SK-N-DZ (cell line): Measurements from ENCODE around the gene RIN2.

Experiments used
- DNase-seq: peaks from one replicate; pipeline ENCODE4 v3.0.0-alpha.2; 2015; ENCODE audit warnings: low spot score

The RIN2 gene

DNA sequence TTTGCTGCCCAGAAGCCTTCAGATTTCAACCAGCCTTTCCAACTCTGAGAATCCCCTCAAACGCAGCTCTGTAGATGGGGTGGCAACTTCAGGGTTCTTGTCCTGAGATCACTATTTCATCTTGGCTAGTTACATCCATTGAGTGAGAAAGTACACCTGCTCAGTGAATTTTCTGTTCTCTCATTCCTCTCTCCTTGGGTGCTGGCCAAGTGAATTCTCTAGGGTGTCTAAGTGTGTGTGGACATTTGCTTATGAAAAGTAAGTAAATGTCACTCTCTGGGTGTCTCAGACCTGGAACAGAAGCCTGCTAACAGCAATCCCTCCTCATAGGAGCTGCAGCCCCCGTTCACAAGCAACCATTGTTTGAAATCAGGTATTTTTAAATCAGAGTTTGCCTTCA lies 3.8 kb downstream of the RIN2 start:
- no peak for DNase-seq

GRCh38 chr20:19764207-19764606 lies 6.1 kb downstream of the RIN2 start:
- DNase-seq: no peak

- DNase-seq: no peak
Measured at GRCh38 chr20:19765266-19765665, 7.2 kb downstream of the RIN2 start.

GRCh38 chr20:19765913-19766312 lies 7.9 kb downstream of the RIN2 start:
- no peak for DNase-seq

GRCh38 chr20:19767070-19767469 lies 9.0 kb downstream of the RIN2 start:
- no peak for DNase-seq

DNA sequence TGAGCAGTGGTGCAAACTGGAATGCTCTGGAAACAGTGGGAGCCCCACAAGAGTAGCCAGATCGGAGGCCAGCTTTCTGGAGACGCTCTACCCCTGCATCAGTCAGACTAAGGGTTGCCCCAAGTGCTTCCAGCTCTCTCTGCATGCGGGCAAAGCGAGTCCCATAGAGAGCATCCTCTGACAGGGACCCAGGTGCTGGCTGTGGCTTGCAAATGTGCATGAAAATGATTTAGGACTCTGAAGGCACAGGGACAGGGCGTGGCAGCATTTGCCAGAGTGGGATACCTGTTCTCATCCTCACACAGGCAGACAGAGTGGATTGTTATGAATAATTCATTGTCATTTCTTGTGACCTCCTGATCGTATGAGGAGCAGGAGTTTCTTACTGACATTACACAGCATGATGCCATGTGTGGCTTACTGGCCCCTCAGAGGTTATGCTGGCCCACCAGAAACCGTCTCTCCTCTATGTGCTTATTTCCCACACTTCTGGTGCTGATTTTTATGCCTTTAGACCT lies 10.3 kb downstream of the RIN2 start:
- no peak for DNase-seq

- no peak for DNase-seq
Measured at GRCh38 chr20:19769507-19769906, 11.4 kb downstream of the RIN2 start.

DNA sequence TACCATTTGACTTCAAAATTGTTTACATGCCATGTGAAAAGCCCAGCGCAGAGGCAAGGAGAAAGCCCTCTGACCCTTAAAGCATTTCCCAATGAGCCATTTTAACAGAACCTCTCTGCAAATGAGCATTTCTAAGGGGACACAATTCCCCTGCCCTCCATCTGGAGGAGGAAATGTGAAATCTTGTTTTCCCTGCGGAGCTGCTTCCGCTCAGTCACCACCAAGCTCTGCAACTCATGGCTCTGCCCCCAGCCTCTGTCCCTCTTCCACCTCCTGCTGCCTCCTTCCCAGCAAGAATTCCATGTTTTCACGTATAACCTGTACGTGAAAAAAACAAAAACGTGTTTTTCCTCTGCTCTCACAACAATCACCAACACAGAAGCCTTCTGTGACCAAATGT lies 12.3 kb downstream of the RIN2 start:
- no peak for DNase-seq

- DNase-seq: no peak
Measured at GRCh38 chr20:19771031-19771430, 13.0 kb downstream of the RIN2 start.

- no peak for DNase-seq
Measured at GRCh38 chr20:19773471-19773870, 15.4 kb downstream of the RIN2 start.

DNA sequence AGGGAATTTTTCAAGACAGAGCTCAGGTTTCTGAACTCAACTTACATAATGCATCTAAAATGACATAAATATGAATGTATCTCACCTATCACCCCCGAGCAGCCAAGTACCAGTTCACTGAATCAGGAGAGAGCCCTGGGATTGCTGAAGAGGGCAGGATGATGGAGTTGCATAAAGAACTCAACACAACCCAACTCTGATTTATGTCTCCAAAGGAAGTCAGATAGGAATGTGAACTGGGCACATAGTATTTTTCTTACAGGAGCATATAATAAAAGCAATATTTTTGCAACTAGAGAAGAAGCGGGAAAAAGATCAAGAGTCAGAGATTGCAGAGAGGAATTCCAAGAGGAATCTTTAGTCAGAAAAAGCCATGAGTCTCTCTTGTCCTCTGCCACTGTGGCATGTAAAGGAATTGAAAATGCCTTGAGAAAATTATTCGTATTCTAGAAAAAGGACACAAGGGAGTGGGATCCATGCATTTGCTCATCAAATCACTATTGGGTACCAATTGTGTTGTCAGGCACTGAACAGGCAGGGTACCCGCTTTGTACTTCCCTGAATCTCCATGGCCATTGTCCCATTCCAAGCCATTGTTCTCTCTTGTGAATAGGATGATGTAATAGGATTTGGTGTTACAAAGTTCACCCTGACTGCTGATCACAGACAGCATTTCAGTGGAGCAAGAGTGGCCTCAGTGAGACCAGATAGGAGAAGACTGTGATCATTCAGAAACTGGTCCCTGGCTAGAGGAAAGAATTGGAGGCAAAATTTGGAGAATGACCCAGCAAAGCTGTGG lies 16.3 kb downstream of the RIN2 start:
- no peak for DNase-seq

- DNase-seq: no peak
Measured at GRCh38 chr20:19775353-19776253, 17.5 kb downstream of the RIN2 start.

DNA sequence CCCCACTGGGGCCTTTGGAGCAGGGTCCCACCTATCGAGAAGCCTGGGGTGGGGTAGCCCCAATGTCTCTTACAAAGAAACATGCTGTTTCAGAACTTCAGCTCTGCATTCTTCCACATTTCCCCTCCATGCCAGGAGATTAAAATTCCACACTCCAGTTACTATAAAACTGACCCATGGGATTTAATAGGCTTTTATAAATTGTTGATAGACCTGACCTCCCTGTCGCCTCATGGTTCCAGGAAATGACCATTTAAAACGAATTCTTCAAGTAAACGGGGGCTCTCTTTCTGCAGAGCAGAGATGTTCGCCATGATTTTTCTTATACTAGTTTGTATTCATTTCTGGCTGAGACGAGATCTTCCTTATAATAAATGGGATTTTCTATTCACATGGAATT lies 19.3 kb downstream of the RIN2 start:
- no peak for DNase-seq

DNA sequence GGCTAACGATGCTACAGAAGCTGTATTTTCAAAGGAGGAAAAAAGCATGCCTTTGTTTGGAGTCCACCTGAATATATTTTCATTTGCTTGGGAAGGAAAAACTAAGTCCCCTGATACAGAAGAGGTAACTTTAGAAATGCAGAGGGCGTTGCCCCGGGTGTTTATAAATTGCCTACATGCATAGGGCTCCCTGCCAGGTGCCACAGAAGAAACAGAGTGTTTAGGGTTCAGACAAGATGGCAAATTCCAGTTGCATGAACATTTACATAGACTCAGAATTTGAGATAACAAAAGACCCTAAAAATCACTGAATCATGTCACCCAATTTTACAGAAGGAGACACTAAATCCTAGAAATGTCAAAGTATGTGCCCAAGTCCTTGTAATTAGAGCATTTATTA lies 19.9 kb downstream of the RIN2 start:
- no peak for DNase-seq

DNA sequence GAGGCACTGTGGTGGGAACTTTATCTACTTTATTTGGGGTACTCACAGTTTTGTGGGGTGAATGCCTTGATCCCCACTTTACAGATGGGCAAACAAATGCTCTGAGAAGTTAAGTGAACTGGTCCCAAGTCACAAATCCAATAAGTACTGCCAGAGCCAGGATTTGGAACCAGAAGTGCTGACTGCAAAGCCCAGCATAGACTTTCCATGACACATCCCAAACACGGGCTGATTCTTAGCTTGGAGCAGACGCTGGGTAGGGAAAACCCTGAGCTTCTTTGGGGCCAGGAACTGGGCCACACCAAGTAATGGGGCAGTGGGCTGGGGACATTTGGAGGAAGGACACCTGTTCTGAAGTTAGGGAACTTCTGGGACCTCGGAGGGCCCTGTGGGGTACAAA lies 20.3 kb downstream of the RIN2 start:
- no peak for DNase-seq

DNA sequence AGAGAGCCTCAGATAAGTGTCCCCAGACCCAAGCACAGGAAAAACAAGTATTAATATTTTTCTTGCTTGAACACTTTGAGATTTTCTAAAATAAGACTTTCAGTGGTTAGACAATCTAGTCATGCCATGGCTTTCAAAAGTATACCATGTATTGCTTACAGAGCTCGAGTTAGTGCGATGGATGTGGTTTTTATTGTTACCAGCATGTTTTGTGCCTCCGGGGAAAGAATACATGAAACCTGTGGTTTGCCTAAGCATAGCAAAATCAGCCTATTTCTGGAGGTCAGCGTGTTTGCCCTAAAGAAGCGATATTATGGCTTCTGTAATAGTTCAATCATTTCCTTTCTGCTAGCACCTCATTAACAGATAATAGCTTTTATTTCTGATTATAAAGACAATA lies 21.6 kb downstream of the RIN2 start:
- DNase-seq: no peak

DNA sequence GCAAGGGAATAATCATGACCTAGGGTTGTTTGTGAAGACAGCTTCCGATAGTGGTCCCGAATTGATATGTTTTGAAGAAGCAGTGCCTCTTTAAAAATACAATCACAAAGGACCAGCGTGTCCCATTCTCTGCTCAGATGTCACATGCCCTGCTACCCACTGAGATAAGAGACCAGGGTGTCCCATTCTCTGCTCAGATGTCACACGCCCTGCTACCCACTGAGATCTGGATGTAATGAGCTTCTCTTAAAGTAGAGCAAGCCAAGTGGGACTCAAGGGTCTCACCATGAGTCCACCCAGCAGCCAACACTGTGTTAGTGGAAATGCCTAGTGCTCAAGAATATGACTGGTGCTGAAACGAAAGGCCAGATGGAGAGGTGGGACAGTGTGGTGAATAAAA lies 22.2 kb downstream of the RIN2 start:
- no peak for DNase-seq

DNA sequence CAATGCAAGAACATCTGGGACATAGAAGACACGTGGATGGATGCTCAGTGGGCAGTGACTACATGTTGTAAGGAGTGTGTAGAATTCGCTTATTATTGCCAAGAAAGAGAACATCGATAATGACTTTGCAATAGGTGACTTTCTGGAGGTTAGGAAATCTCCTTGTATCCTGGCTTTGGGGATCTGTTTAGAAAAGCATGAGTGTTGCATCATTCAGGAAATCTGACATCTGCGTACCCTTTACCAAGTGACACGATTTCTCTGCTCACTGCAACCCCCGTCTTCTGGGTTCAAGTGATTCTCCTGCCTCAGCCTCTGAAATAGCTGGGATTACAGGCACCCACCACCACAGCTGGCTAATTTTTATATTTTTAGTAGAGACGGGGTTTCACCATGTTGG lies 23.2 kb downstream of the RIN2 start:
- no peak for DNase-seq

DNA sequence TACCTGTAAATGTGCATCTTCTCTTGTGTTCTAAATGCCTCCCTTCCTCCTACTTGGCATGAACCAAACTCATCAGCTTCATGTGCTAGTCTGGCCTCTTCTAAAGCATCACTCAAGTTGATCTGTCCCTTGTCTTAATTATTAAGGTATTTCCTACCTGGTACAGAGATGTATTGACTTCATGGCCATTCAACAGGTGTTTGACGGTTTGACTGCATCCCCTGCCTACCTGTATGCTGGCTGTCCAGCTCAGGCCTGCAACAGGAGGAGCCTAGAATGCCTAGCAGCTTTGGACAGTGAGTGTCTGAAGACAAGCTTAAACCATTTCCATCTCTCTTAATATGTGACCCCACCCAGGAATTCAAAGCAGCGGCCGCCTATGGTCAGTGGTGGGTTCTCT lies 24.6 kb downstream of the RIN2 start:
- no peak for DNase-seq

- no peak for DNase-seq
Measured at GRCh38 chr20:19783966-19784401, 25.9 kb downstream of the RIN2 start.

GRCh38 chr20:19784511-19785172 lies 26.6 kb downstream of the RIN2 start:
- DNase-seq: peak; percentile 13
